ENCODE results near the gene CHST15.

GRCh38 chr10:124142006-124142739 is 48.8 kb upstream of the CHST15 start:
- TF ChIP-seq POLR2A (IDR thresholded peaks at IDR 0.05) (no peak), CTCF (IDR thresholded peaks at IDR 0.05) (no peak)

Measured in ovary (tissue), 3 donors.